ENCODE measurements around the gene PTPRJ. TPM values are rescaled to one million over a fixed set of nuclear protein-coding genes. Genes with fewer than 3 reads are reported as not detected.

PTPRJ gene
- total RNA-seq, 1 donor from 2014 or later, result 40.0 TPM

- DNase-seq, result no peak
- intact Hi-C loops (cut with DNase I), result no loop called here
Observed at GRCh38 chr11:48077251-48077650, 96.9 kb downstream of the PTPRJ start.

GRCh38 chr11:48078689-48079088 is 98.3 kb downstream of the PTPRJ start:
- no peak for TF ChIP-seq CTCF (IDR thresholded peaks at IDR 0.05)
- intact Hi-C loops (cut with DNase I), result no loop called here
- H3K27ac ChIP-seq, result no peak overlapping the region
- no peak overlapping the region for H3K4me3 ChIP-seq
- H3K36me3 ChIP-seq, result no peaks in the 10 kb centered on the region
- no peaks in the 10 kb centered on the region for H3K9me3 ChIP-seq
- ATAC-seq (no peak), DNase-seq (no peak)
- H3K4me1 ChIP-seq, result peaks cover 18% of the 10 kb centered on the region
- H3K27me3 ChIP-seq (ENCODE audit: low read depth), result no peaks in the 10 kb centered on the region

More at GRCh38 chr11:48077251-48077650, 96.9 kb downstream of the PTPRJ start:
- H3K36me3 ChIP-seq, result no peaks in the 10 kb centered on the region
- no peak for TF ChIP-seq CTCF (IDR thresholded peaks at IDR 0.05)
- H3K9me3 ChIP-seq, result no peaks in the 10 kb centered on the region
- ATAC-seq, result no peak
- H3K27ac ChIP-seq, result no peak overlapping the region
- H3K27me3 ChIP-seq (ENCODE audit: low read depth), result no peaks in the 10 kb centered on the region
- no peak overlapping the region for H3K4me3 ChIP-seq
- H3K4me1 ChIP-seq, result peaks cover 14% of the 10 kb centered on the region

GRCh38 chr11:48079596-48079995 is 99.2 kb downstream of the PTPRJ start:
- no peaks in the 10 kb centered on the region for H3K36me3 ChIP-seq
- ATAC-seq (peak; percentile 31 to 55), DNase-seq (no peak)
- H3K9me3 ChIP-seq, result no peaks in the 10 kb centered on the region
- H3K4me3 ChIP-seq, result no peak overlapping the region
- H3K27ac ChIP-seq, result no peak overlapping the region
- no peaks in the 10 kb centered on the region for H3K27me3 ChIP-seq (ENCODE audit: low read depth)
- intact Hi-C loops (cut with DNase I), result no loop called here
- H3K4me1 ChIP-seq, result peaks cover 19% of the 10 kb centered on the region
- no peak for TF ChIP-seq CTCF (IDR thresholded peaks at IDR 0.05)

GRCh38 chr11:48080301-48080861 is 100.0 kb downstream of the PTPRJ start:
- no peak overlapping the region for H3K27ac ChIP-seq
- H3K9me3 ChIP-seq, result no peaks in the 10 kb centered on the region
- H3K27me3 ChIP-seq (ENCODE audit: low read depth), result no peaks in the 10 kb centered on the region
- ATAC-seq (no peak), DNase-seq (no peak)
- H3K4me3 ChIP-seq, result no peak overlapping the region
- intact Hi-C loops (cut with DNase I), result no loop called here
- H3K4me1 ChIP-seq, result peaks cover 19% of the 10 kb centered on the region
- no peaks in the 10 kb centered on the region for H3K36me3 ChIP-seq
- no peak for TF ChIP-seq CTCF (IDR thresholded peaks at IDR 0.05)

- DNase-seq (peak; percentile 51), ATAC-seq (peak; percentile 69 to 74)
- Histone ChIP-seq H3K36me3 (no peaks in the 10 kb centered on the region), H3K4me3 (no peak overlapping the region), H3K9me3 (no peaks in the 10 kb centered on the region), H3K27ac (peak overlapping the region; percentile 31), H3K4me1 (peaks cover 20% of the 10 kb centered on the region), H3K27me3 (ENCODE audit: low read depth) (no peaks in the 10 kb centered on the region)
- intact Hi-C loops (cut with DNase I), result no loop called here
- TF ChIP-seq CTCF (IDR thresholded peaks at IDR 0.05), result no peak
Observed at GRCh38 chr11:48081151-48082010, 101.0 kb downstream of the PTPRJ start.
